Fibroblast of villous mesenchyme (primary cell): ENCODE results near the gene HRG. TPM values are rescaled to one million over a fixed set of nuclear protein-coding genes. Genes with fewer than 3 reads are reported as not detected.

Experiments used
- DNase-seq: peaks from one replicate; pipeline ENCODE4 v3.0.0-alpha.2; 2010; ENCODE audit warnings: low read depth
- H3K4me3 ChIP-seq: 2 replicates; pipeline ENCODE4 v1.5.1; 2011; ENCODE audit warnings: low read depth, mild to moderate bottlenecking, low read length
- small RNA-seq: library from RNA; depleted of rRNA; stranded (forward); fragments of <200 nt; gene quantifications from one replicate; pipeline ENCODE3, GENCODE V24; 2012
- total RNA-seq: library from RNA; depleted of rRNA; stranded (reverse); fragments of >200 nt; gene quantifications from 2 replicates; pipeline ENCODE4 v1.2.3, GENCODE V29; 2012
- TF ChIP-seq, protein P1 (sequence below): IDR thresholded peaks from 2 replicates; pipeline ENCODE4 v1.5.1; 2012; ENCODE audit warnings: low read depth, mild to moderate bottlenecking, low read length; ENCODE audit not compliant: insufficient read depth

The HRG gene
- total RNA-seq, 1 donor: not detected

DNA sequence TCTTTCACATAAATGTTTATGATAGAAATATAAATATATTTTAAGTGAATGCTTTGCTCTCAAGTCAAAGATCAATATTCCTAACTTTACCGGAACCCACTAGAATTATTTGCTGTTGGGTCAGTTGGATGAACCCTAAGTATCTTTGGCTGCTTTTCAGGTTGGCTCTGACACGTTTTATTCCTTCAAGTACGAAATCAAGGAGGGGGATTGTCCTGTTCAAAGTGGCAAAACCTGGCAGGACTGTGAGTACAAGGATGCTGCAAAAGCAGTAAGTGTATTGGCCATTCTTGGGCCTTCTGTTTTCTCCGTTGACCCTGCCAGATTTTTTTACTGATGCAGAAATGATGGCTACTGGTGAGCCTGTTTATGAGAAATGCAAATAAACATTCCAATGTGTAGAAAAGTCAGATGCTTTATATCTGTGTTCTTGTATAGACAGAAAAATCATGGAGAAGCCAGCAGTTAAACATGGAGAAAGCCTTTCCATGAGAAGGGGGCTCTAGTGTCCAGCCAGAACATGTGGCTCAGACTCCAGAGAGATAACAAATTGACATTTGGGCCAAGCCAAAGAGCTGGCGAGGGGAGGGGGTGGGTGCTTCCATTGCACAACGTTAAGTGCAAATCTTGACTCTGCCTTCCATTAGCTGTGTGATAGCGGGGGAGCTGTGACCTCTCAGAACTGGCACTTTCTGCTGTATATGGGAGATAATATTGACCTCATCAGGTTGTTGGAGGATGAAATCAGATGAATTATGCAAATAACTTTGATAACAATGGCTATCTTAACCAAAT, 54.3 kb downstream of the HRG start:
- H3K4me3 ChIP-seq: no peak overlapping the region
- peak; percentile 11 for DNase-seq
- TF ChIP-seq, protein P1, sequence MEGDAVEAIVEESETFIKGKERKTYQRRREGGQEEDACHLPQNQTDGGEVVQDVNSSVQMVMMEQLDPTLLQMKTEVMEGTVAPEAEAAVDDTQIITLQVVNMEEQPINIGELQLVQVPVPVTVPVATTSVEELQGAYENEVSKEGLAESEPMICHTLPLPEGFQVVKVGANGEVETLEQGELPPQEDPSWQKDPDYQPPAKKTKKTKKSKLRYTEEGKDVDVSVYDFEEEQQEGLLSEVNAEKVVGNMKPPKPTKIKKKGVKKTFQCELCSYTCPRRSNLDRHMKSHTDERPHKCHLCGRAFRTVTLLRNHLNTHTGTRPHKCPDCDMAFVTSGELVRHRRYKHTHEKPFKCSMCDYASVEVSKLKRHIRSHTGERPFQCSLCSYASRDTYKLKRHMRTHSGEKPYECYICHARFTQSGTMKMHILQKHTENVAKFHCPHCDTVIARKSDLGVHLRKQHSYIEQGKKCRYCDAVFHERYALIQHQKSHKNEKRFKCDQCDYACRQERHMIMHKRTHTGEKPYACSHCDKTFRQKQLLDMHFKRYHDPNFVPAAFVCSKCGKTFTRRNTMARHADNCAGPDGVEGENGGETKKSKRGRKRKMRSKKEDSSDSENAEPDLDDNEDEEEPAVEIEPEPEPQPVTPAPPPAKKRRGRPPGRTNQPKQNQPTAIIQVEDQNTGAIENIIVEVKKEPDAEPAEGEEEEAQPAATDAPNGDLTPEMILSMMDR: no peak

DNA sequence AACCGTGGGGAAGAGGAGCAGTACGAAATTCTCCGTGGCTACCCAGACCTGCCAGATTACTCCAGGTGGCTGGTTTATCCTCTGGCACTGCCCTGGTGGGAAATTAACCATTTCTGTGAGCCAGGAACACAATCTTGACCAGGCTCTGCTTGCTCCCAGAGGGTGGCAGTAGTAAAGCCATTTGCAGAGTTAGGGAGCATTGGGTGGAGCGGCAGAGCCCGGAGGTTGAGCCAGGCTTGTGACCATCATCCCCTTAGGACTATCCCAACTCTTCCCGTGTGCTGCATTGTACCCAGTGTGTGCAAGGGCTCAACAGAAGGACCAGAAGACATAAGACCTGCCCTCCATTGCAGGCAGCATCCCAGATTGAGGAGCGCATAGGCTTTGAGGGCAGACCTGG, 56.6 kb downstream of the HRG start:
- peak; percentile 18 for DNase-seq
- TF ChIP-seq, protein P1: peak; percentile 37

DNA sequence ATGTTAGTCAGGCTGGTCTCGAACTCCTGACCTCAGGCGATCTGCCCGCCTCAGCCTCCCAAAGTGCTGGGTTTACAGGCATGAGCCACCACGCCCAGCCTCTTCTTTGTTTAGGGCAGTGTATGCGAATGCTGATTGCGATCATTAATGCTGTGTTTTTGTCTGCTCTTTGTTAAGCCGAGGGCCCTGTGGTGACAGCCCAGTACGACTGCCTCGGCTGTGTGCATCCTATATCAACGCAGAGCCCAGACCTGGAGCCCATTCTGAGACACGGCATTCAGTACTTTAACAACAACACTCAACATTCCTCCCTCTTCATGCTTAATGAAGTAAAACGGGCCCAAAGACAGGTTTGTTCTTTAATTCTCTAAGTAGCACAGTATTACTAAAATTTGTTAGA, 59.1 kb downstream of the HRG start:
- TF ChIP-seq, protein P1: no peak
- no peak overlapping the region for H3K4me3 ChIP-seq
- no peak for DNase-seq

More for the DNA sequence above, 56.6 kb downstream of the HRG start:
- H3K4me3 ChIP-seq: no peak overlapping the region

Small RNAs within 50 kb of the gene (small RNA-seq; reads per million reads assigned to genes)
- gene RF00017: not detected

Other genes with a start within 250 kb of the HRG start
- 0.86 and 1.6 TPM in 2 replicates for gene CRYGS, start 121.6 kb upstream of the HRG start, total RNA-seq
- gene TBCCD1, start 98.7 kb upstream of the HRG start, total RNA-seq: 10.3 and 25.9 TPM in 2 replicates
- 40.9 and 60.5 TPM in 2 replicates for gene DNAJB11, start 95.3 kb upstream of the HRG start, total RNA-seq
- gene AHSG, start 53.0 kb upstream of the HRG start, total RNA-seq: not detected in 2 replicates
- not detected in 2 replicates for gene FETUB, start 25.6 kb upstream of the HRG start, total RNA-seq
- gene KNG1, start 51.3 kb downstream of the HRG start, total RNA-seq: not detected in 2 replicates
- gene EIF4A2, start 117.6 kb downstream of the HRG start, total RNA-seq: 319 and 691 TPM in 2 replicates
- 19.3 and 25.5 TPM in 2 replicates for gene RFC4, start 140.5 kb downstream of the HRG start, total RNA-seq
- gene ADIPOQ, start 176.7 kb downstream of the HRG start, total RNA-seq: not detected in 2 replicates